ENCODE results near the gene CDH5.
"Not testable (repeated sequence)": the region's sequence is repeated elsewhere in the genome, so short reads cannot be mapped to it uniquely, and the experiment has no call there.

The CDH5 gene

DNA sequence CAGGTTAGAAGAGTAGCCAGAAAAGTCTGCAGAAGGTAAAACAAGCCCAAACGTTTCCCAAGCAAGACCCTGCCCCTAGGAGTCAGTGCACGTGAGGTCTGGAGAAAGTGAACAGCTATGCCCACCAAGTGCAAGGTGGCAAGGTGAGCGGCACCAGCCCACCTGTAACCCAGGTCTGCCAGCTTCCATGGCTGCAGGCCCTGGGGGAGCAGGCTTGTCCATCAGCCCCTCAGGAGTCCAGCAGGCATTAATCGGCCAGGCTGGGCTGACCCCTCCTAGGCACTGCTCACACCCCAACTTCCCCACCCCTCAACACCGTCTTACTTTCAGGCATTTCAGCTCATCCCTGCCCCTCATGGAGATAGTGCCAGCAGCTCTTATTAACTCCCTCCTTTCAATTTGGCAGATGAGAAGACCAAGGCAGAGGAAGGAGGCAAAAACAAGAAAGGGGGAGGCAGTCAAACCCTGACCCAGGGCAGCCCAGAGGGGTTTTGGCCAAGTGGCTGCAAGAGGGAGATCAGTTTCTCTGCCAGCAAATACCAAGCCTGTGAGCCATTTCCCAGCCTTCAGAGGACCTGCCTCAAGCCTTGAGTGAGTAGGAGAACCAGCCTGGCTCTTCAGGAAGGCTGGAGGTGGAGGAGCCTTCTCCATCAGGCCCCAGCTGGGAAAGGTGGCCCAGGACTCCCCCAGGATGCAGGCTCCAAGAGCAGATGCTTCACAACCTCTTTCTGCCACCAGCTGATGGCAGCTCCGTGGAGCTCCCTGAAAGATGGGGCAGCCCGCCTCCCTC is 75.3 kb downstream of the CDH5 start:
- no peak for DNase-seq

DNA sequence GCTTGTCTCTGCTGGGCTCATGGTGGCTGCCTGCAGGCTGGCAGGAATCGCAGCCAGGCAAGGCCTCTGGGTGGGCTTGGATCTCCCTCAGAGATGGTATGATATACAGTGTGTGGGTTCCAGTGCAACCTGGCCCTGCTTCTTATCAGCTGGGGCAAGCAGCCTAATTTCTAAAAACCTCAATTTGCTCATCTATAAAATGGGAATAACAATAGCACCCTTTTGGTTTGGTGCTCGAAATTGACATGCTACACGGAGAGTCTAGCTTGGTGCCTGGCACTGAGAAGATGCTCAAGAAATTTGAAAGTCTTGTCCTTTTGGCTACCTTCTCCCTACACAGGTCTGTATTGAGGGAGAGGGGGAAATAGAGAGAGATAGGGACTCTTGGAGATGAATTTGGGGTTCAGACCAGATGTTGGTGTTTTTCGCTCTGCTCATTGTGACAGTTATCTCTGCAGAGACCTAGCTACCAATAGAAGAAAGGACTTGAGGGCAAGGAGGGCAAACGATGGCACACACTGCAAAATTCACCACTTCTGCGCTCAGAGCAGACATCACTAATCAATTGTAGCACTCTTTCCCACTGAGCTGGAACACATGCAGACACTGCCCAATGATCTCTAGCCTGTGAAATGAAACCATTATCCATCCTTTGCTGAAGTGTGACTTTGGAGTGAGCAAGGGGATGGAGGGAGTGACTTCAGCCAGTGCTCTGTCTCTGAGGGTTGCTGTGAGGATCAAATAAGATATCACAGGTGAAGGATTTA is 76.2 kb downstream of the CDH5 start:
- no peak for DNase-seq

DNA sequence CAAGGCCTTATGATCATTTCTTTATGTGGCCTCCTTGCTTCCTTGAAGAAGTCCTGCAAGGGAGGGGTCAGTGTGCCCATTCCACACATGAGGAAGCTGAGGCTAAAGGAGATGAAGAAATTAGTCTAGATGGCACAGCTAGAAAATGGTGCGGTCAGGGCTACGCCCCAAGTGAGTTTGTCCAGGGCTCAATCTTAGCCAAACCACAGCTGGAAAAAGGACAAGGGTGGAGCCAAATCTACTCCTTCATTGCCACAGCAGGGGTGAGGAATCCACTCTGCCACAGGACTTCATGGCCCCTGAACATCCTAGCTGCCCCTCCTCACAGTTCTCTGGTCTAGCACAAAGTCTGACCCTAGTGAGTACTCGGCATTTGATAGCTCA is 76.8 kb downstream of the CDH5 start:
- no peak for DNase-seq

DNA sequence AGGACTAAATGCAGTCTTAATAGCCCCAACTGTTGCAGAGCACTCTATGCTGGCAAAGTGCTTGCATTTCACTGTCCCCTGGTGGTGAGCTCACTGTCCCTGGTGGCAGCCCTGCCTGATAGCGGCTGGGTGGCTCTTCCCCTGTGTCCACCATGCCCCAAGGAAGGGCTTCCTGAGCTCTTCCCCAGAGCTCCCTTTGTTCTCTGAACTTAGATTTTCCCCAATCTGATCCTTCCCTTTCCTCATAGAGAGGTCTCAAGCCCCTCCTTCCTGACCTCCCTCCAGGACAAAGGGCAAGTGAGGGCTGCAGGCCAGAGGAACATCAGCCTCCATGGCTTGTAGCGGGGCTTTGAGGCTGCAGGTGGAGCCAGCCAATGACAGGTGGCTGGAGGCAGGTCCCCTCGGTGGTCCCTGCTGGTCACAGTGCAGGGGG is 77.6 kb downstream of the CDH5 start:
- DNase-seq, result no peak

- DNase-seq, result no peak
Measured at GRCh38 chr16:66446737-66447136, 80.2 kb downstream of the CDH5 start.

DNA sequence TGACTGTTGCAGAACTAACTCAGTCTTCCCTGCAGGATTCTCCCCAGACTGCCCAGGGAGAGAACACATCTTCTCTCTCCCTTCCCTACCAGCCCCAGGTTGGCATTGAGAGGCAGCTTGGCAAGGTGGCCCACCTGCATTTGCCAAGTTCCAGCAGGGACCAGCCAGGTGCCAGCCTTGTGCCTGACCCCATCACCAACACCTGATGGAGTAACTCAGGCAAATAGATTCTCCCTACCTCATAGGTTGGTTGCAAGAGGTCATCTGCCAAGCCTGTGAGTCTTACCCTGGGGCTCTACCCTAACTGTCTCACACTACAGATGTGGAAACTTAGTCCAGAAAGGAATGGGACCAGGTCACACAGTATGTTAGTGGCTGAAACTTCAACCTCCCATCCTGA is 81.0 kb downstream of the CDH5 start:
- no peak for DNase-seq

- no peak for DNase-seq
Measured at GRCh38 chr16:66451548-66451947, 85.1 kb downstream of the CDH5 start.

DNA sequence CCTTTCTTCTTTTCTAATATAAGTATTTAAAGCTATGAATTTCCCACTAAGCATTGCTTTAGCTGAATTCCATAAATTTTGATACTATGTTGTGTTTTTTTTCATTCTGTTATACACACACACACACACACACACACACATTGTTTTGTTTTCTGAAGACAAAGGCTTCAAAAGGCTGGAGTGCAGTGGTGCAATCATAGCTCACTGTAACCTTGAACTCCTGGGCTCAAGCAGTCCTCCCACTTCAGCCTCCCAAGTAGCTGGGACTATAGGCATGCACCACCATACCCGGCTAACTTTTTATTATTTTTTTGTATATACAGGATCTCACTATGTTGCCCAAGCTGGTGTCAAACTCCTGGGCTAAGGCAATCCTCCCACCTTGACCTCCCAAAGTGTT is 86.7 kb downstream of the CDH5 start:
- not testable (repeated sequence) for DNase-seq
